Cardiac fibroblast (primary cell): Measurements from ENCODE around the gene POLR3A.

Source experiments
- DNase-seq, 2 donors: peaks; one replicate each; pipeline versions ENCODE4 v3.0.0 to v3.0.0-alpha.2; 2010; ENCODE audit warnings: low read depth in 2 of 2
- H3K4me3 ChIP-seq, 2 donors: replicated peaks in 1 of 2; 1 replicate in 1 of 2; 2 replicates in 1 of 2; pipeline ENCODE4 v1.5.1; 2011; ENCODE audit warnings: low read depth in 2 of 2, low read length in 2 of 2, mild to moderate bottlenecking in 2 of 2, moderate library complexity in 1 of 2
- CTCF ChIP-seq: IDR thresholded peaks from one replicate; pipeline ENCODE4 v1.5.1; 2011; ENCODE audit warnings: low read depth, mild to moderate bottlenecking, low read length, inconsistent platforms

Gene POLR3A

DNA sequence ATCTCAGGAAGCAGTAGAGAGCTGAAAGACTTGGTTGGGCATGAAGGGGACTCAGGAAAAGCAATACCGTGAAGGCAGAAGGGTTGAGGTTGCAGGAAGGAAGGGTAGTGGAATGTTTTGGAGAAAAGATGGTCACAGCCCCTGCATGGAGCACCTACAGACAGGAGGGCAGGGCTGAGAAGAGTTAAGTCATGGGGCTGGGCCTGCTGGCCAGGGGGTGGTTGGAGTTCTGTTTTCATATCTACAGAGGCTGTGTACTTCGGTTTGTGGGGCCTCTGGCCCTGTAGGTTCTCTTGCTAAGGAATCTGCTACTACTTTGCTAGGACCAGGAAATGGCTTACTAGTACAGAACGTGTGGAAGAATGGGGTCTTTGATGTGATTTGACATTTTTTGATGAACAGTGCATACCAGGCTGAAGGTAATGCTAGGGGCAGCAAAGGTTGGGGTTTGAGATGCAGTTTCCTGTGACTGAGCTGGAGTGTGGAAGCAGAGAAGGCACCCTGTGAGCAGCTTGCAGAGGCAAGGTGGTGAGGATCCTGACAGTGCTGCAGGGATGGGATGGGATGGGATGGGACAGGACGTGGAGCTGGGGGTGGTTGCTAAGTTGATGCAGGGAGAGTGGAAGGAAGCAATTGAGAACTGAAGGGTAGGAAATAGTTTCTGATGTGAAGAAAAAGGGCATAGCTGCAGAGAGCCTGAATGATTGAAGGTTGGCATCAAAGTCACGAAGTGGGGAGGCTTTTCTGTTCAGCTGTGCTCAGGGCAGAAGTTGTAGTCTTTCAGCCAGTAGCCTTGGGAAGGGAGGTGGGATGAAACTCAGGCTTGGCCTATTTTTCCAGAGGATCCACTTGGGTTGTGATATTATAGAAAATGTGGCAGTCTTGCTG, 12.1 kb upstream of the POLR3A start:
- TF ChIP-seq CTCF, result no peak
- no peak overlapping the region for H3K4me3 ChIP-seq
- DNase-seq, result no peak

DNA sequence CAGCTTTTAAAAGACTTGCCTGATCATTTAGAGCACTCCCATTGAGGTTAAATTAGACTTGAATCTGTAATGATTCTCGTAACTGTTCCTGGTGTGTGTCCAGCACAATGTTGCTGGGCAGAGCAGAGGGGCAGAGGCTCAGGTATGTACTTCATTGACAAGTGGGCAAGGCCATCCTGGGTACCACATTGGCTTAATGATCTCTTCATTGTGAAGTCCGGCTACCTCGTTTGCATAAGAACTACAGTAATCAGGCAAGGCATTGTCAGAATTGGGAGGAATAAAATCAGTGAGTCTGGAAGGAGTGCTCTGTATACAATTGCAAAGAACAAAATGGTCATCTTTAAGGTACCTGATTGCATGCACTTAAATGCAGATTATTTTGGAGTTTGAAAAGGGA, 10.4 kb upstream of the POLR3A start:
- no peak for DNase-seq
- no peak overlapping the region for H3K4me3 ChIP-seq
- TF ChIP-seq CTCF, result no peak

GRCh38 chr10:78038791-78039547, 9.7 kb upstream of the POLR3A start:
- no peak for DNase-seq
- TF ChIP-seq CTCF, result no peak
- no peak overlapping the region for H3K4me3 ChIP-seq

GRCh38 chr10:78038105-78038504, 8.8 kb upstream of the POLR3A start:
- TF ChIP-seq CTCF, result no peak
- H3K4me3 ChIP-seq, result no peak overlapping the region

GRCh38 chr10:78035933-78036583, 6.7 kb upstream of the POLR3A start:
- TF ChIP-seq CTCF, result no peak
- DNase-seq, result no peak
- no peak overlapping the region for H3K4me3 ChIP-seq

More at GRCh38 chr10:78038105-78038504, 8.8 kb upstream of the POLR3A start:
- DNase-seq, result peak in 1 of 2 donors; percentile 58

DNA sequence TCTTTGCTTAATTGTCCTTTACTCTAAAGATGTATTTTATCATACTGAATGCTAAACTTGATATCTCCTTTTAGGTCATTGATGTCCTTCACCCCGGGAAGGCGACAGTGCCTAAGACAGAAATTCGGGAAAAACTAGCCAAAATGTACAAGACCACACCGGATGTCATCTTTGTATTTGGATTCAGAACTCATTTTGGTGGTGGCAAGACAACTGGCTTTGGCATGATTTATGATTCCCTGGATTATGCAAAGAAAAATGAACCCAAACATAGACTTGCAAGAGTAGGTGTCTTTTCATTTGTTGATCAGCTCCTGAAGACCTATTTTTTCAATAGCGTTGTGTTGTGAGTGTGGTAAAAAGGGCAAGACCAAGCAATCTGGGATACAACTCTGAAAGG, 6.1 kb upstream of the POLR3A start:
- DNase-seq, result no peak
- H3K4me3 ChIP-seq, result no peak overlapping the region
- no peak for TF ChIP-seq CTCF
